LHCN-M2 (cell line): ENCODE measurements around the gene RAG1. TPM values are rescaled to one million over a fixed set of nuclear protein-coding genes. Genes with fewer than 3 reads are reported as not detected.

ENCODE experiments used
- DNase-seq: peaks from one replicate; pipeline ENCODE4 v3.0.0-alpha.2; 2012; ENCODE audit warnings: low read depth
- total RNA-seq: library from RNA; depleted of rRNA; stranded (reverse); fragments of >200 nt; gene quantifications from 2 replicates; pipeline ENCODE4 v1.2.3, GENCODE V29; 2014; rRNA removed

Gene RAG1
- total RNA-seq, 1 experiment from 2014 or later: 0.75 TPM

DNA sequence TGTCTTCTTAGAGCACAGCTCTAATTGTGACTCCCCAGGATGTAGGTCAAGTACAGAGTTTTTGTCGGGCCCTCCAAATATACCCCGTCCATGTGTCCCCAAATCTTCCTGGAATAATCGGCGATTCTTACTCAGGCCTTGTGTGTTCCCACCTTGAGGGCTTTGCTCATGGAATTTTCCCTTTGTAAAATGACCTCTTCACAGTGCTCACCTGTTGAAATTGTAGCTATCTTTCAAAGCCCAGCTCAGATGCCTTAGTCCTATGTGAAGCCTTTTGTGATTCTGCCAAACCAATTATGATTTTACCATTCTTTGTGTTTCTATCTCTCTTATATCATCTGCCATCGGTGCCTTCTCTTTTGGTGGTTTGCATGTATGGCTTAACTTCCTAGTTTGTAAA lies 60.3 kb downstream of the RAG1 start:
- DNase-seq: no peak

DNA sequence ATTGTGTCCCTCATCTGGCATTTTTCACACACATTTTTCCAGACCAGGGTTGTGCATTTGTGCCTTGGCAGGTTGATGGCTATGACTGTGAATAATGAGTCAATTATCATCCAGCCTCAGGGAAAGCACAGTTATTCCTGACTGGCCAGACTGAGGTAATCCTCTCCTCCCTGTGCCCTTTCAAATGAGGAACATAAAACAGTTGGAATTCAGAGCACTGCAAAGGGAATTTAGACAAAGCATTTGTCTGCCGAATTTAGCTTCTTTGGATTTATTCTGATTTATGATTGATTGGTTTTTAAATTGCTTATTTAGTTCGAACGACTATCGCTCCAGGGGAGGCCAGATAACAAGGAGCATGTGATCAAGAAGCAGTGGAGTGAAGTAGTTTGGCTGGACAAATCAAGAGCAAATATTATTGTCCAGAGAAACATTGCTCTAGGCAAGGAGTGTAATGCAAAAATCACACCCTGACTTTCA lies 61.0 kb downstream of the RAG1 start:
- DNase-seq: no peak

Other genes starting within 250 kb of the RAG1 start
- gene TRAF6, start 57.7 kb upstream of the RAG1 start, total RNA-seq: 7.2 and 8.6 TPM in 2 replicates
- gene IFTAP, start 26.5 kb downstream of the RAG1 start, total RNA-seq: 17.6 and 27.6 TPM in 2 replicates
- not detected in 2 replicates for gene RAG2, start 30.2 kb downstream of the RAG1 start, total RNA-seq